GM12878 (cell line): ENCODE data around the gene HAND2.

ENCODE experiments used
- CHD2 ChIP-seq: IDR thresholded peaks from 2 replicates; pipeline ENCODE4 v1.6.1; 2011; ENCODE audit warnings: low read depth, low read length, improper control_type of control experiment, borderline replicate concordance
- CTCF ChIP-seq, 3 experiments: IDR thresholded peaks in 2 of 3; conservative IDR thresholded peaks in 1 of 3; 2 replicates each; pipeline ENCODE4 v1.5.1; 2011; ENCODE audit warnings: low read depth in 3 of 3, low read length in 3 of 3, mild to moderate bottlenecking in 3 of 3, control low read depth in 2 of 3, moderate library complexity in 2 of 3, inconsistent platforms in 1 of 3, mixed read lengths in 1 of 3; ENCODE audit not compliant: control insufficient read depth in 2 of 3, insufficient read depth in 1 of 3; ENCODE audit errors: extremely low read depth in 1 of 3
- E2F4 ChIP-seq: IDR thresholded peaks from 2 replicates; pipeline ENCODE4 v1.6.1; 2012; ENCODE audit warnings: low read depth, low read length, improper control_type of control experiment
- EZH2 ChIP-seq: IDR thresholded peaks from 2 replicates; pipeline ENCODE4 v1.6.1; 2012; ENCODE audit warnings: low read depth, mild to moderate bottlenecking, control low read depth, inconsistent platforms, low read length, borderline replicate concordance; ENCODE audit not compliant: control insufficient read depth
- MAX ChIP-seq: IDR thresholded peaks from 2 replicates; pipeline ENCODE4 v1.6.1; 2012; ENCODE audit warnings: low read depth, low read length, improper control_type of control experiment
- NR2F1 ChIP-seq: fragments of 450-650 bp; conservative IDR thresholded peaks from 2 replicates; pipeline ENCODE4 v1.6.1; 2017; ENCODE audit warnings: mild to moderate bottlenecking
- POLR2A ChIP-seq: IDR thresholded peaks from 2 replicates; pipeline ENCODE4 v1.6.1; 2011; ENCODE audit warnings: low read depth, mild to moderate bottlenecking, low read length
- PRDM15 ChIP-seq: fragments of 450-650 bp; formaldehyde crosslinking; IDR thresholded peaks from 2 replicates; pipeline ENCODE4 v1.4.0; 2020; ENCODE audit warnings: mild to moderate bottlenecking, moderate library complexity
- SUPT20H ChIP-seq: IDR thresholded peaks from 2 replicates; pipeline ENCODE4 v1.6.1; 2011; ENCODE audit warnings: low read depth, mild to moderate bottlenecking, low read length, moderate library complexity, borderline replicate concordance; ENCODE audit not compliant: control insufficient read depth
- TAF1 ChIP-seq: IDR thresholded peaks from 2 replicates; pipeline ENCODE4 v1.6.1; 2011; ENCODE audit warnings: mild to moderate bottlenecking, low read depth, low read length, borderline replicate concordance
- USF2 ChIP-seq: IDR thresholded peaks from 2 replicates; pipeline ENCODE4 v1.6.1; 2011; ENCODE audit warnings: low read depth, low read length, improper control_type of control experiment, borderline replicate concordance
- YY1 ChIP-seq: IDR thresholded peaks from 2 replicates; pipeline ENCODE4 v1.6.1; 2011; ENCODE audit warnings: low read depth, mild to moderate bottlenecking, low read length
- ZNF274 ChIP-seq: IDR thresholded peaks from one replicate; pipeline ENCODE4 v1.8.0; 2011; ENCODE audit not compliant: insufficient read length, insufficient read depth
- TF ChIP-seq, protein P1 (sequence below): fragments of 450-650 bp; IDR thresholded peaks from 2 replicates; pipeline ENCODE4 v1.6.1; 2018; ENCODE audit warnings: mild to moderate bottlenecking, low read depth, moderate library complexity; ENCODE audit not compliant: partially characterized antibody

DNA sequence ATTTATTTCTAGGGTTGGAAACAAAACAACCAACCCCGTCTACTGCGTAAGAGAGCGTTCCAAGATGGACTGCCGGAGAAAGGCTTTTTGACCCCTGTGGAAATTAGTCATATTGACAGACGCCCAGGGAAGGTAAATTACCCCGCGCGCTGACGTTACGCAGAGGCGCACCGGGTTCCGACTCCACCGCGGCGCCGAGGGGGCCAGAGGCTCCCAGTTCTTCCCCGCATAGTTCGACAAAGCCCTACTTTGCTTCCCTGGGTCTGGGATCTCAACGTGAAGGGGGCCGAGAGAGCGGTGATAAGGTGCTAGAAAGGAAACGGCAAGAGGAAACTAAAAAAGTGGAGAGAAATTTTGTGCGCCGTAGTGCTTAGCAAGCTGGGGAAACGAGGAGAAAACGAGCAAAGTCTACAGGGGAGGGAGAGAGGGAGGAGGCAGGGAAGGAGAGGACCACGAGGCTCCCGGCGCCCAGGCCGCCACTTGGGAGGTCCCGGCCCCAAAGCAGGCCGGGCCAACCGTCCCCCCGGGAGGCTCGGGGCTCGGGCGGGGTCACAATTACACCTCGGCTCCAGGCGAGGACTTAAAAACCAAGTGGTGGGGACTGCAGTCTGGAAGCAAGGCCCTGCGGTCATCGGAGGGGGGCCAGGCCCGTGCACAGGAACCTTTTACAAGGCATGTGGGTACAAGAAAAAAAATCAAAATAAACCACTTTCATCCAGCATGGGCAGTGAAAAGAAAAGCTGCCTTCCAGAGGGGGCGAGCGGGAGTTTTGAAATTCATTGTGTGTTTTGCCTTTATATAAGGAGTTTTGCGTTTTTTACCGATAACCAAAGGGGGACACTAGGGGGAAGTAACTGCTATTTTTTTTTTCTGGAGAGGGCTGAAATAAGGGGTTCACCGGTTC, 13.2 kb downstream of the HAND2 start:
- TF ChIP-seq SUPT20H = no peak
- no peak for TF ChIP-seq YY1
- TF ChIP-seq CHD2 = no peak
- TF ChIP-seq NR2F1 = no peak
- no peak for TF ChIP-seq POLR2A
- no peak for TF ChIP-seq ZNF274
- no peak for TF ChIP-seq CTCF (IDR thresholded peaks at IDR 0.05 in 2 of 3, conservative IDR thresholded peaks at IDR 0.05 in 1 of 3; ENCODE audit: control insufficient read depth in 2 of 3, extremely low read depth in 1 of 3, insufficient read depth in 1 of 3, low read depth in 3 of 3, low read length in 3 of 3)
- TF ChIP-seq MAX = no peak
- TF ChIP-seq TAF1 = no peak
- no peak for TF ChIP-seq USF2
- TF ChIP-seq E2F4 = no peak
- TF ChIP-seq PRDM15 = no peak
- TF ChIP-seq, protein P1, sequence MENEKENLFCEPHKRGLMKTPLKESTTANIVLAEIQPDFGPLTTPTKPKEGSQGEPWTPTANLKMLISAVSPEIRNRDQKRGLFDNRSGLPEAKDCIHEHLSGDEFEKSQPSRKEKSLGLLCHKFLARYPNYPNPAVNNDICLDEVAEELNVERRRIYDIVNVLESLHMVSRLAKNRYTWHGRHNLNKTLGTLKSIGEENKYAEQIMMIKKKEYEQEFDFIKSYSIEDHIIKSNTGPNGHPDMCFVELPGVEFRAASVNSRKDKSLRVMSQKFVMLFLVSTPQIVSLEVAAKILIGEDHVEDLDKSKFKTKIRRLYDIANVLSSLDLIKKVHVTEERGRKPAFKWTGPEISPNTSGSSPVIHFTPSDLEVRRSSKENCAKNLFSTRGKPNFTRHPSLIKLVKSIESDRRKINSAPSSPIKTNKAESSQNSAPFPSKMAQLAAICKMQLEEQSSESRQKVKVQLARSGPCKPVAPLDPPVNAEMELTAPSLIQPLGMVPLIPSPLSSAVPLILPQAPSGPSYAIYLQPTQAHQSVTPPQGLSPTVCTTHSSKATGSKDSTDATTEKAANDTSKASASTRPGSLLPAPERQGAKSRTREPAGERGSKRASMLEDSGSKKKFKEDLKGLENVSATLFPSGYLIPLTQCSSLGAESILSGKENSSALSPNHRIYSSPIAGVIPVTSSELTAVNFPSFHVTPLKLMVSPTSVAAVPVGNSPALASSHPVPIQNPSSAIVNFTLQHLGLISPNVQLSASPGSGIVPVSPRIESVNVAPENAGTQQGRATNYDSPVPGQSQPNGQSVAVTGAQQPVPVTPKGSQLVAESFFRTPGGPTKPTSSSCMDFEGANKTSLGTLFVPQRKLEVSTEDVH = no peak
- TF ChIP-seq EZH2 = no peak
